NCI-H2029 (cell line): Measurements from ENCODE around the gene ASPRV1.
A peak's percentile ranks its signal among the peaks of the same experiment; 100 is the strongest.

Source experiments
- DNase-seq: peaks from one replicate; lab custom pipeline; 2025; lab: John Stamatoyannopoulos, UW

ASPRV1 gene

DNA sequence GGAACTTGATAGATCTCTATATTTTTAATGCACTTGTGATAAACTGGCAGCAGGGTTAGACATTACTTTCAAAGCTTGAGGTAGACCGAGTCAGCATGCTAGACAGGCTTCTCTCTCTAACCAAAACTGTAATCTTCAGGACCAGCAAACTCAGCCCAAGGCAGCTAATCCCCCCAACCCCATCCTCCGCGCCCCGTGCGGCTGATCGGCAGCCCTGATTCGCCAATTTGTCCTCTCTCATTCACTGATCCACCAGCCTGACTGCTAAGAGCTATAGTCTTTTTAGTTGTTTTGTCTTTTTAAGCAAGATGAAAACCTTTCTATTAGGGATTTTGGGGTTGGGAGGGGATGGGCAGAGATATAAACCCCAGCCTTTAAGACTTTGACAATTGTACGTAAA is 20.7 kb downstream of the ASPRV1 start:
- DNase-seq = no peak

DNA sequence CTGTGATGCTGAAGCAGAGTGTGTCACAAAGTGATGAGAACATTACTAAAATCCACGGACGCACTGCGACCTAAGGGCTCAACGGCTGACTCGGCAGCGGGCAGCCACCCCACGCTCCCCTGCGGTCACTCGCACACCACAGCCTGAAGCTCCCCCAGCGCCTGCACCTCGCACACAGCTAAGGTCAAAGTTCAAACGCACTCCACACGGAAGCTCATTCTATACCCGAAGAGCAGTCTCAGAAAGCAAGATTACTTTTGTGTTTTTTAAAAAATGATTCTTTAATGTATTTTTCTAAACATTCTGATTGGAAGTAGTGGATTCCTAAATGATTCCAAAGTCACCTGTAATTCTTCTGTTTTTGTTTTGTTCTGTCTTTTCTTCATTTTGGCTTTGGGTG is 21.7 kb downstream of the ASPRV1 start:
- DNase-seq = no peak

DNA sequence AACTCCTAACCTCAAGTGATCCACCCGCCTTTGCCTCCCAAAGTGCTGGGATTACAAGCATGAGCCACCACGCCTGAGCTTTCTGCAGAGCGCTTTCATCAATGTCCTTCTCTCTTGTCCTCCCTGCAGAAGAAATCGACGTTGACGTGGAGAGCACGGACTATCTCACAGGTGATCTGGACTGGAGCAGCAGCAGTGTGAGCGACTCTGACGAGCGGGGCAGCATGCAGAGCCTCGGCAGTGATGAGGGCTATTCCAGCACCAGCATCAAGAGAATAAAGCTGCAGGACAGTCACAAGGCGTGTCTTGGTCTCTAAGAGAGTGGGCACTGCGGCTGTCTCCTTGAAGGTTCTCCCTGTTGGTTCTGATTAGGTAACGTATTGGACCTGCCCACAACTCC is 23.5 kb downstream of the ASPRV1 start:
- DNase-seq = no peak

DNA sequence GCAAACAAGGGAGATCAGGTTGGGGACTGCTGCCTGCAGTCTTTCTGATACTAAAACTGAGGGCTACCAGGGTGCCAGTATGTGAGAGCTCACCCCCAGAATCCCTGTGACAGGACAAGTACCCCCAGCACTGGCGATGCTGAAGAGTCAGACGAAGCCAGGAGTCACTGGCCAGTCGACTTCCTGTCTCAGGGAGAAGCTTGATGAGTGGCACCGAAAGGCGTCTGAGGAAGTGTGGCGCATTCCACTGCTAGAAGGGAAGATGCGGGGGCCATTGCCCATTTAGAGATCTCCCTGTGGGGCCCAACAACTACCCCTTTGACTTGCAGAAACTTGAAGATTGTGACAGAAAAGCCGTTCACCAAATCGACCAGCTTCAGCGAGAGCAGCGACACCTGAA is 24.5 kb downstream of the ASPRV1 start:
- no peak for DNase-seq

DNA sequence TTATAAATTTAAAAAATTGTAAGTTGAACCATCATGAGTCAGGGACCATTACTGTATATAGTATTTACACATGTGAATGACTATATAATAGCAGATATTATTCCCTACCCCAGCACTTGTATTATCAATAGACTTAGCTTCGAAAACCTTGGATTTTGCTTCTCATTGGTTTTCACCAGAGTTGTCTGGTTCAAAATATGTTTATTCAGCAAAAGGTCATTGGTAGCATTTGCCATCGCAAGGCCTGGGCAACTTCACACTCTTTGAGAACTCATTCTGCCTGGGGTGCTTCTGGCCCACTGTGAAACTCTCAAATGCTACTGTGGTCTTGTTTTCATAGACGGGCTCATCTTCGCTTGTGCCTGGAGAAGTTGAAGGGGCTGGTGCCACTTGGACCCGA is 26.4 kb downstream of the ASPRV1 start:
- no peak for DNase-seq

DNA sequence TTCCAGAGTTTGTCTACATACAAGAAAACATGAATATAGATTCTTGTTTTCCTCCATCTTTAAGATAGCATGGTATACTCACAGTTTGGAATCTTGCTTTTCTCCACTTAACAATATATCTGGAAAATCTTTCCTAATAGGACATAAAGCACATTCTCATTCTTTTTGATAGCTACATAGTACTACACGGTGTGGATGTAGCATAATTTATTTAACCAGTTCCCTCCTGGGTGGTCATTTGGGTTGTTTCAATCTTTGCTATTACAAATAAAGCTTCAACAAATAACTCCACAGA is 26.9 kb downstream of the ASPRV1 start:
- no peak for DNase-seq

DNA sequence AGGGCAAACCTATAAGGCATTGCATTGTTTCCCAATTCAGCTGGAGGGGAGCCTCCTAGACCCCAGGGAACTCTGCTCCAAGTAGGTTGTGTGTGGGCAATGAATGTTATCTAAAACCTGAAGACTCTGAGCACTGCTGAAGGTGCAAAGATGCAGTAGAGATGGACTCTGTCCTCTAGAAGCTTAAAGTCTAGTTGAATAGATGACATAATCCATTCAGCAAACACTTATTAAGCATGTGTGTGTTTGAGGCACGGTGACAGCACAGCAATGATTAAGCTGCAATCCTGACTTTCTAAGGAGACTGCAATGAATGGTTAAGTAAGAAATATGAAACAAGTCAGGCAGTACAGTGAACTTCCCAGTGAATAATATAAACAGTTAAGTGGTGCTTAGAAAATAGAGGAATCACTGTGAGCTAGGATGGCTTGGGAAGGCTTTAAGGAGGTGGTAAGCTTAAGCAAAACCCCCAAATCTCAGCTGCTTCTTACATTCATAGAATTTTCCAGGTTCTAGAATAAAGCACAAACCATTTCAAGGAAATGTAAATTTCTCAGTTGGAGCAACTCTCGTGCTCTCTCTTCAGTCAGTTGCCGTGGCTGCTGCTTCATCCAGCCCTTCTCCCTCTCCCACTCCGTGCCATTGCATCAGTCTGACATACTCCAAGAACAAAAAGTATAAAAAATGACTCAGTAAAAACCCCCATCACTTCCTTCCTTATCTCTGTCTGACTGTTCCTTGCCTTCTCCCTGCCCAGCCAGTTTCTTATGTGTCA is 27.4 kb downstream of the ASPRV1 start:
- no peak for DNase-seq

DNA sequence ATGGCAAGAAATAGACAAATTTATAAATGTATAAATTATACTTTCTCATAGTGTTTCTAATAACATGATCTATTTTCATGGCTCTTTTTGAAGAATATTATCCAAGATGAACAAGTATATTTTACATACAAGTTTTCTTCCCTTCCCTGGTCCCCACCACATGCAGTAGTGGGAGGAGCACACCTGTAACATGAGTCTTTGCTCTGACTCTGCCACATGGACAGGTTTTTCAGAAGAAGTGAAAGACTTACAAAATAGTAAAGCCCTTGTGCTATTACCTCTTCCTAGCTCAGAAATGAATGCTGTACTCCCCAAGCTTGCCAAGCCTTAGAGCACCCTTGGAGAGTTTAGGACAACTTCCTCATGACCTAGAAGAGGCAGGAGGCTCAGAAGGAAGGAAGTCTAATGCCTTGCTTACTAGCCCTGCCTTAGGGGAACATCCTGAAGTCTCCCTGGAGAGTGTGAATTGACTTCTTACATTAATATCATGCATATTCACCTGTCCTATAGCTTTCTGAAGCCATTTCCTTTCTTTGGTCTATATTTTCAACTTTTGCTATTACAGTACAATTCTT is 28.1 kb downstream of the ASPRV1 start:
- no peak for DNase-seq

DNA sequence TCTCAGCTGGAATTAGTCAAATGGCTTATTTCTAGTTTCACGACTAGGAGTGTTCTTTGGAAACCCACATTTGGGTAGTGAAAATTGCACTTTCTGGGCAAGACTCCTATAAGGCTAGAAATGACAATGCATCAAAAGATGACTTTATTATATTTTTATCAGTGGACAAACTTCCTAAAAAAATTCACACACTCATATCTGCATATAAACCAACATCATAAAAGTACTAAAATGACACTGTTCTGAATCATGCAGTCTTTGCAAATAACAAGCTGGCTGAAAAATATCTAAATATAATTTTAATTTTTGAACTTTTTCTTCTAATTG is 28.9 kb downstream of the ASPRV1 start:
- no peak for DNase-seq

DNA sequence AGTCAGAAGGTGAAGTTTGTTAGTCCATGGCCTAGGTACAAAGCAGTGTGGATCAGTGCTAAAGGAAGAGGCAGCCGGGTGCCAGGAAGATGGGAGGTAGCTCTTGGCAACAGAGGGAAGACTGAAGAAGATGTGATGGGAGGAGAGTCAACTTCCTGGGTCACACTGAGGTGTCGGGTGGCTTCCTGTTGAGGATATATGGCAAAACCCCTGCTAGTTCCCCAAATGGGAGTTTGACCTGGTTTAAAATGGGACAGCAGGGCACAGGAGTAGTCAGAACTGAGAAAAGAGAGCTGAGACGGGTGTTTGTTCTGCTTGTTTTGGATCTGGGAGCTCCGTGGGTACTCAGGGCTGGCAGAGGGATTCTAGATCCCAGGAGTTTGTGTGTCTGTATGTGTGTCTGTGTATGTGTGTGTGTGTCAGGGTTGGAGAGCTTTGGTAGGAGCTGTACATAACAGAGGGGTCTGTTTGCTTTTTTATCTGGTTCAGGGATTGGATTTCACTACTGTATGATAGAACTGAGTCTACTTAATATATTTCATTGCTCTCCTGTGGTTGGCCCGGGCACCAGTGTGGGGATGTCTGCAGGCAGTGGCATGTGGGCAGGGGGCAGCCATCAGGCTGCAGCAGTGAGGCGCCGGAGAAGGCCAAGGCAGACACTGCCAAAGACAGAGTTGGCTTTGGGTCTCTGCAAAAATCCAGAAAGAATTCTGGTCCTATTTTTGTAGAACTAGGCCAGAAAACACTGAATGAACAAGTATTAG is 29.4 kb downstream of the ASPRV1 start:
- no peak for DNase-seq

DNA sequence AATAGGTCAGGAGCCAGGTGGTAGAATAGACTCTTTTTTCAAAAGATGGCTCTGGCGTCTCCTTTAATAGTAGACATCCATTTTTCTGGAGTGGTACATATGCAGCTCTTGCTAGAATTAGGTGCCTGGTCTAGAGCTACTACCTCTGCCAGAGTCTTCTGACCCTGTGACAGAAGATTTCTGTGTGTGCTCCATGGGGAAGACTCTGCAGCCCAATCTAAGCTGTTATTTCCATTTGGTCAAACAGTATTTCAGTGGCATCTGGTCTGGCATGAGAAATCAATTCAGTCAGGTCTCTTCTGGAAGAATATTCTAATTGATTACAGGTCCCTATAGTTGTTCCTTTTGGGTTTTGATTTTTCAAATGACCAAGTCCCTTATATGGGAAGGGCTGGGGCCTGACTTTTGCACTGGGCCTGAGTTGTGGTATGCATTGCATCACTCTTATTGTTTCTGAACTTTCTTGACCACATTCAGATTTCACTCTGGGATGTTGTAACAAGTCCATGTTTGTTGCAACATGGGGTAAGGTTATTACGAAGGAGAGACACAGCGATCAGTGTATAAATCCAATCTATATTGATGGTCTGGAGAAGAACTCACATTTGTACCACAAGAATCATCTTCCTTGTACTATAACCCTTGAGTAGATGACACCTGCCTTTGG is 34.4 kb downstream of the ASPRV1 start:
- DNase-seq = no peak

DNA sequence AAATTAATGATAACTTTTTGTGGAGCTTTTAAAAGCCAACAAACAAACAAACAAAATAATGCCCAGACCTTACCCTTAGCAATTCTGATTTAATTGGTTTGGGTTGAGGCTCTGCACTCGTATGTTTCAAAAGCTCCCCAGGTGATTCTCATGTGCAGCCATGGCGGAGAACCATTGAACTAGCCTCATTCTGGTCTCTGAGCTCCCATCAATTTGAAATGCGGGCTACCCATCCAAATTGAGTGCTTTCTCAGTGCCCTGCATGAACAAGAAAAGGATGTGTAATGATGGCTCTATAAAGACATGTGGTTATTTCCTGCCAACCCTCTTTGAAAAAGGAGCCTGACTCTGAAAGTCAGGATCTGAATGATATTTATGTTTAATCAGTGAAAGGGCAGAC is 38.3 kb downstream of the ASPRV1 start:
- no peak for DNase-seq

DNA sequence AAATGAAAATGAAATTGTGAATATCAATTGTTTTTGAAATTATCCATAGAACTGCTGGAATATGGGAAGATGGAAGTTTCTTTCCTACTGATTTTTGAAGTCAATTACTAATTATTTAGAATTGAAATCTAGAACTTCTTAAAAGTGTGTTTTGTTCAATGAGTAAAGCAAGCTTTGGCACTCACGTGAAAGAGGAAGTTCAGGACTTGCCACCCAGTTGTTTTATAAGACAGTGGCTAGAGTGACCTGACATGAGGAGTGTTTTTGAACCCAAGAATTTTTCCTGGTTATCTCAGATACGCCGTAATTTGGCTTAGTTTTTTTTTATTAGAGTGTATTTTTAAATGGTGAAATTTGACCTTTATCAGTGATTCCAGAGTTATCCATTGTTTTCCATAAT is 43.0 kb downstream of the ASPRV1 start:
- no peak for DNase-seq

DNA sequence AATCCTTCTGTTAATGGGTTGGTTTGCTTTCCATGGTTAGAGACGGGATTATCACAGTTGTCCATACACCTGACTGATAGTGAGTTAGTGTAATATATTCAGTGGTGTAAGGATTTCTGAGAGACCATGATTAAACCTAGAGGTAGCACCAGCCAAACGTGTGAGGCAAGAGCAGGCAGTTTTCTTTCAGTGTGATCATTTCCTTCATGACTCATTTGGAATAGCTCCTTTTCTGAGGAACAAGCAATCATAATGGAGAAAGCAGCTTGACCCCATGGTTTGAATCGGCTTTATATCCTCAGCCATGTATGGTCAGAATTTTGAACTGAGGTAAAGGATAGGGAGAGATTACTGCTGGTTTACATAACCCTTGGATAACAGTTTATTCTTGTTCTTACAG is 43.6 kb downstream of the ASPRV1 start:
- no peak for DNase-seq

DNA sequence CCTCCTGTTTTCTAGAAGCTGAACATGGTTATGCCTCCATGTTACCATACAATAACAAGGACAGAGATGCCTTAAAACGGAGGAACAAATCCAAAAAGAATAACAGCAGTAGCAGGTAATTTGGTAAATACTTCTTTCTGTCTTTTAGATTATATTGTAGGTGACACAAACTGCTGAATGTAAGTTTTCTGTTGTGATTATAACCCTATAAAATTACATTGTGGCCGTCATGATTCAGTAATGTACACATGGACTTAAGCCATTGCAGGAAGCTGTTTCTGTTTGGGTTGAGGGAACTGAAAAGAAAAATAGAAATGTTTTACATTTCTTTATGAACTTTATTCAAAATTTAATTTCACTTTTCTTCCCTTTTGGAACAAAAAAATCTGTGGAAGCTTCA is 45.3 kb downstream of the ASPRV1 start:
- no peak for DNase-seq

DNA sequence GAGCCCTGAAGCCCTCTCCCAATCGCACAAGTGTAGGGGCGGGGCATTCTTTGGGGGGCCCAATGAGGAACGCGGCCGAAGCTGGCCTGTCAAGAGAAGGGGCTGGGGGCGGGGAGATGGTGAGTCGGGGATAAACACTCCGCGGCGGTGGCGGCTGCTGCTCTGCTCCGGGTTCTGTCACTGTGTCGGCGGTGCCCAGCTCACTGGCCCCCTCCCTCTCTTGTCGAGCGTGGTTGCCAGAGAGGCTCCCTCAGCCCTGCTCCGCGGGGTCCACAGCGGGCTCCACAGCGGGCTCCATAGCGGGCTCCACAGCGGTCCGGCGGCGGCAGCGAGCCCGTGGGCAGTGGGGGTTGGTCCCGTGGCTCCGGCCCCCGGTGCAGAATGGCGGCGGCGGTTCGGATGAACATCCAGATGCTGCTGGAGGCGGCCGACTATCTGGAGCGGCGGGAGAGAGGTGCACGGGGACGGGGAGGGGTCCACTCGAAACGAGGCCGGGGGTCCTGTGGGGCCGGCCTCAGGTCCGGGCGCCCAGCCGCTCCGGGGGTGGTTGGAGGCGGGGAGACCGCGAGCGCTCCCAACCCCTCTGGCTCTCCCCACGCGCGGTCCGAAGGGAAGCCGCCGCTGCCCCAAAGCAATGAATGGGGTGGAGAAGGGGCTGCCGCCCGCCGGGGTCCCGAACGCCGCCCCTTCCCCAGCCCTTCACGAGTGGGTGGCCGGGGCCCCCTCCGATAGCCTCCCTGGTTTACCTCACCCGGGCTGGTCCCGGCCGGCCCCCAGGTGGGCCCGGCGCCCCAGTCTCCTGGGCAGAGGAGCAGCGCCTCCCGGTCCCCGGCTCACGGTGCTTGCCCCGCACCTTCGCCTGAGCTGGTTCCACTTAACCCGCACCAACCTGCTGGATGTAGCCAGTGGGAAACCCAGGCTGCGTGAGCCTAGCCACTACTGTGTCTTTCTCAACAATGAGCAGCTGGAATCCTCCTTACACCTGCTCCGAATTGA is 46.2 kb downstream of the ASPRV1 start, which contains the start of gene MXD1:
MXD1 (plus strand) TSS at position 160 of the 996 bp plus-strand sequence; CDS start at position 382, 222 bp downstream.
- DNase-seq = peak; percentile 1

DNA sequence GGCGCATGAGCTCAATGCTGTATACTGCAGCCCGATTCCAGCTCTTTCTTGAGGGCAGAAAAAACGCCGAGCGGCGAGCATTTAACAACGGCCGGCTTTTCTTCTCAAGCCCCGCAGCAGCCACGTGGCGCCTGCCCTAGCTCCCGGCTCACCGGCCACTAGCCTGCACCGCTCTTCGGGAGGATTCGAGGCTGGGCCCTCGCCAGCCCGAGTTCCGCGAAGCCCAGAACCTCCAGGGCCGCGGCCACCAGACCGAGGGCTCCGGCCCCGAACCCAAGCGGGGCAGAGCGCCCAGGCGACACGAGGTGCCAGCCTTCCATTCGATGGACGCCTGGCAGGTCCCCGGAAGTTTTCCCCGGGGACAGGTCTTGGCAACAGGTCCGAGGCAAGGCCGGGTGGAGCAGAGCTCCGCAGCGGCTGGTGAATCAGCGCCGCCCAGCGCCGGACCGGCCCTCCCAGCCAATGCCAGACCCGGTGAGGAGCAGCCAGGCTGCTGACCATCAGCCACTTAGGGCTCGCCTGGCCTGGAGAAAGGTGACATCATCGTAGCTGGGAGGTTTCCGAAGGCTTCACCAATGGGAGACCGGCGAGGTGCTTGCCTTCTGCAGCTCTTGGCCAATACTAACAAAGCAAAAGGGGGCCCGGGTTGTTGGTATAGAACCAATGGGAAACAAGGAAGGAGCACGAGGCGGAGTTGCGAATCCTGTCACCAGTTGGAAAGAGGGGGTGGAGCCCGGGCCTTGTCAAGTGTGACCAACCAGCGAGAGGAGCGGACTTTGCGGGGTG is 47.1 kb downstream of the ASPRV1 start:
- peak; percentile 99 for DNase-seq

DNA sequence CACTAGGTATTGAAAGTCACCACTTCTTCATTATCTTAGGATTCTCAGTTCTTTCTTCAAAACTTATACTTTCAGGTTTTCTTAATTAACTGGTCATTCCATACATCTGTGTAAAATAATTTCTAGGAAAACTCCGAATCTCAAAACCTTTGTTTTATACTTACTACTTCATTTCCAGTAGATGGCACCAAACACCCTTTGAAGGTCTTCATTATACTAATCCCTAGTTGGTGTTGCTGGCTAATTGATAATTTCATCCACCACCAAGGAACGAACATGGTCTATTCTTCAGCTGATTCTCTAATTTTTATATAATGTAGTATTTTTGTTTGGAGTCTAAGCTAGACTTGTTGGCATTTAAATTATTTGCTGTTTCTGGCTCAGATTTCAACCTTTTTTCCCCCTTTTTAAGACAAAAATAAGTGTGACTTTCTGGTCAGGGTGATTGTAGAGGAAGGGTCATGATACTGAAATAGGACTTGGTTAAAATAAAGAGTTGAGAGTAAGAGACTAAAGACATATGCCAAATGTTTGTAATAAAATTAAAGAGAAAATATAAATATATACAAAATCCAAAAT is 49.4 kb downstream of the ASPRV1 start:
- DNase-seq = peak; percentile 40
